Measurements from ENCODE around the gene NKAPL. TPM values are rescaled to one million over a fixed set of nuclear protein-coding genes. Genes with fewer than 3 reads are reported as not detected.
A peak's percentile ranks its signal among the peaks of the same experiment; 100 is the strongest.

Gene NKAPL
- total RNA-seq, result 0.79 TPM

GRCh38 chr6:28258877-28259777, at the start of gene NKAPL:
NKAPL (plus strand) TSS chr6:28259297; CDS start chr6:28259372, 75 bp downstream.
- peak; percentile 41 for DNase-seq

GRCh38 chr6:28209753-28210535, 49.2 kb upstream of the NKAPL start:
- DNase-seq, result no peak

GRCh38 chr6:28211840-28212509, 47.1 kb upstream of the NKAPL start:
- no peak for DNase-seq

DNA sequence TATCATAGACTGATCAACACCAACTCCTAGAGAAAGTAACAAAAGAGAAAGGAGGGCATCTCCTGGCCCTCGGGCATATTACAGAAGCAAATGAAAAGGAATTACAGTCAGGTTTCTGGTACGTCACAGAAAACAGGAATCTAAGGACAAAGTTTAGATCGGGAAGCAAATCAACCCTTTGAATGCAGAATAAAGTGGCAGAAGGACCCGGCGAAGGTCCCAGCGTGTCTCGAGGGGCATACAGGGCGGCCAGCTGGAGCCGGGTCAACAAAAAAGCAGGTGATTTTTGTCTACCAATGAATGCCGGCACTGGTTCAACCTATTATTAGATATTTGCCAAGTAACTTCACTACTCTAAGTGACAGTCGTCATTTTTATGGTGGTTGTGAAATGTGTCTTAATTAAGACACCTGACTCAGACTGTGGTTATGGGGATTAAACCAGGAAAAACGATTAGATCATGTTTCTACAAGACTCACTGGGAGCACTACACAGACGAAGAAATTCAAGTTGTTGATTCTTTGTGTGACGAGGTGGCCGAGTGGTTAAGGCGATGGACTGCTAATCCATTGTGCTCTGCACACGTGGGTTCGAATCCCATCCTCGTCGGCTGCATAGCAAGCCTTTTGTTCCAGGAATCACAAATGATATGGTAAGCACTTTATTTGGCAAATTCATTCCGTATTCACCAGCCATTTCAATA, 46.4 kb upstream of the NKAPL start:
- DNase-seq, result no peak

DNA sequence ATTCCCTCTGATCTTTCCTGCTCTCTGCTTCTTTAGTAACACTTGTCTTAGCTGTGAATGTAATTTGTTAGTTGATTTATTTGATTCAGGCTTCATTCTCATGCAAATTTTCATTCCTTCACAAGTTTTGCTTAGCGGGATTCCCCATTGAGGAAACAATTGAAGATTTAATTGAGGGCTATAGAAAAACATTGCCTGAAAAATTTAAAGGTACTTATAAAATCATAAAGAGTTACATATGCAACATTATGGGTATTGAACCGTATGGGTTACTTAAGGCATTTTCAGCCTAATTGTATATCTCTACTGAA, 45.9 kb upstream of the NKAPL start:
- DNase-seq, result no peak

DNA sequence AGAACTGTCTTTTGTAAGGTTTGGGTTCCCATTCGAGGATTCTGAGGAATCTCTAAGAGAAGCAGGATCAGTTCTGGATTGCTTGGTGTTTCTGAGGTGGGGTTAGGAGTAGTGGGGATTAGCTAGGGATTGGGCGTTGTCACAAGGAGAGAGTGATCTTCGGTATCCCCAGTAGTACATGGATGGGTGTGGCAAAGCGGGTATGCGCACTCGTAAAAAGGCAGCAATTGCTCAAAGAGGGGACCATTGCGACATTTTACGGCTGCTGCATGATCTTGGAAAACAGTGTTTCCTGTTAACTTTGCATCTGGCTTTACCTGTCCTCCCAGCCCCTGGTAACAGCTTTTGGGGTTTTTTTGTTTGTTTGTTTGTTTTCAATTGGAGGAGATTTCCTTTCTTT, 43.7 kb upstream of the NKAPL start:
- no peak for DNase-seq

DNA sequence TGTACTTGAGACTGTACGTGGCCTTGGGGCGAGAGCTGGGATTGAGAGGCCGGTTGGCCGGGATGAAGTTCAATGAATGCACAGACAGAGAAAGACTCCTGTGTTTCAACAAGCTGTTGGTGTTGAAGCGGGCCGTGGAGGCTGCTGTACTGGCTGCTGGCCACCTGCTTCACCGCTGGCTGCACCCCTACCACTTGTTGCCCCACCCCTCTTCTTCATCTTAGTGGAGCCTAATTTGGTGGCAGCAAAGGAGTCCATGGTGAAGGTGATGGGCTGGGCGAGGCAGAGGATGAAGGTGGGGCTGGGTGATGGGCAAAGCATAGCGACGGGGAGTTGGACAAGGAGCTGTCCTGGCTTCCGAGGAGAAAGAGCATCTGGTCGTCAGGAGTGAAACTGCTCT, 41.2 kb upstream of the NKAPL start:
- DNase-seq, result no peak

GRCh38 chr6:28218312-28219248, 40.5 kb upstream of the NKAPL start:
- peak; percentile 9 for DNase-seq

- DNase-seq, result no peak
These were observed 38.6 kb upstream of the NKAPL start for GRCh38 chr6:28220257-28221133.

GRCh38 chr6:28224131-28225055, 34.7 kb upstream of the NKAPL start:
- no peak for DNase-seq

DNA sequence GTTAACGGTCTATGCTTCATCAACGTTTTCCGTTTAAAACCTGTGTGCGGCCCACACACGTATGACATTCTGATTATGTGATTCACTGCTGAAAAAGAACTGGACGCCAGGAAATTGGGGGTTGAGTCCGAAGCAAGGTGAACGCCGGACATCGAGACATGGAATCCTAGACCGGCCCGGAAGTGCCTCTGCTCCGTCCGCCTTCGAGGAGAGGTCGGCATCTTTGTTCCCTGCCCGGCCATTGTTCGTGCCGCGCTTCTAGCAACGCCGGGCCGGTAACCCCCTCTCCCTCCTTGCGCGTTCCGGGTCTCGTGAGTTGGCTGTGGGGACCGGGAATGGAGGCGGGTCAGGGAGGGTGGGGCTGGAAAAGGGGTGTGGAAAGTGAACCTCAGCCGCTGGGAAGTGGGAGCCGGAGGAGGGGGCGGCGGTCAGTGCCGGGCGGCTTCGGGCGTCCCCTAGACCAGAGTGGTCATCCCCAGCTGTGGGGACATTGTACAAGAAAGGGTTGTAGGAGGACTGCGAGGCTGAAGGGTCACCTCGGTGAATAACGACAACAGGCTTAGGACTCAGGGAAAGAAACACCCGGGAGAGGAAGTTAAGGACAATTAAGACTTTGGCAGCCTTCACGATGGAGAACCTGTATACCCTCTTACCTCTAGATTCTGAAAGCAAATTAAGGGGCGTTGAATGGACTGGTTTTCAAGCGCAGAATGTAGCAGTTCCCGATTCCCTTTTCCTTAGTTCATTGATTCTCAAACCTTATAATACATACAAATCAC, 33.9 kb upstream of the NKAPL start, which contains the start of gene ZSCAN9:
Gene ZSCAN9, plus strand, starts transcription at position 220 of the 779 bp plus-strand sequence. CDS start 1,810 bp downstream, outside the sequence.
- peak; percentile 43 for DNase-seq

- no peak for DNase-seq
These were observed 32.6 kb upstream of the NKAPL start for GRCh38 chr6:28226460-28226859.

- DNase-seq, result no peak
These were observed 26.3 kb upstream of the NKAPL start for GRCh38 chr6:28232785-28233184.

DNA sequence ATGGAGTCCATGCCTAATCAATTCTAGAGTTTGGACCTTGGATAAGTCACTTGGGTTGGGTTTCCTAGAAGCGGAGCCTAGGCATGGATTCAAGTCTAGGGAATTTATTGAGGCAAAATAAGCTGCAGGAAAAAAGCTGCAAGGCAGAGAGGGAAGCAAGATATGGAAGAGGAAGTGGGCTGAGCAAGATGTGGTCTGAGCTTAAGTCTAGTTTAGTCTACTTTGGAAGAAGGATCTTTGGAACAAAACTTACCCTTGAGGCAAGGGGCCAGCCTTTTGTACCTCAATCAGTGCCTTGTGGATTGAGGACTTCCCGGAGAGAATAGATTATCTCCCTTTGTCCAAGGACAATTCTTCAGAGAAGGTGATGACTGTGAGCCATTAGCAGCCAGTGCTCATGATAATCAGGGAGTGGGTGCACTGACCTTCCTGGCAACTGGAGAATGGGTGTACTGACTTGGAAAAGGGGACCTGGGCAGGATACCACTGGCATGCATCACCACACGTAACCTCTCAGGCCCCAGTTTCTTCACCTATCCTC, 23.1 kb upstream of the NKAPL start:
- DNase-seq, result no peak

GRCh38 chr6:28239636-28240035, 19.5 kb upstream of the NKAPL start:
- DNase-seq, result no peak

DNA sequence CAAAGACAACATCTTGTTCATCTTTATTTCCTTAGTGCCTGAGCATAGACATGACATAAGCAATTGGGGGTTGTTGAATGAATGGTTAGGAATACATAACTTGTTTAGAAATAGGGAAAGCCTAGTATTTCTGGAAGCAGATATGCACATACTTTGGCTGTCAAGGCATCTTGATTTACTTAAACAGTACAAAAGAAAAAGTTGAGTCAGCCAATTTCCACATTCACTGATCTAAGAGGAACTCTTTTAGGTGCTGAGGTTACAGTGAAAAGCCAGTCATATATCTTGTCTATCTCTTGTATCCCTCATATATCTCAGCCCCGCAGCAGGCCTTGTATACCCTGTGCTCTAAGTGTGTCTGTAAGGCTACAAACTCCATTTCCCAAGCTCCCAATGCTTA, 18.6 kb upstream of the NKAPL start:
- DNase-seq, result no peak

DNA sequence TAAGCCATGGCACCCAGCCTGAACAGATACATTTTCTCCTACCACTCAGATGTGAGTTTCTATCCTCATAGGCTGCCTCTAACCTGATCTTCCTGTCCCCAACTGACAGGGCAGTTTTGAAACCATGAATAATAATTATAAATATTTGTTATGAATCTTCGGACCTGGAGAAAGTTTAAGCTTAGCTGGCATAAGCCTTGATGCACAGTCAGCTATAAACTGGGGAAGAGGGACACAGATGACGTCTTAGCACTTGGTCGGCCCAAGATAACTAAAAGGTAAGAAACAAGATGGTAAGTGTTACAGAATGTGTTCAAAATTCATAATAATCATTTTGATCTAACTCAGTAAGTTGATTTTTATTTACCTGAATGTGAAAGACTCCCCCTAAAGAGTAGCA, 15.2 kb upstream of the NKAPL start:
- no peak for DNase-seq
